Prostate gland (tissue), 2 donors: ENCODE measurements around the gene ERP44.

Experiments used
- POLR2AphosphoS5 ChIP-seq: sonication (generic); formaldehyde crosslinking; IDR thresholded peaks from one replicate; pipeline ENCODE4 v1.6.1; 2017; ENCODE audit warnings: antibody characterized with exemption
- TF ChIP-seq, protein P1 (sequence below), 4 experiments: fragments of 200-600 bp in 2 of 4; fragments of 450-650 bp in 2 of 4; sonication (generic) in 2 of 4; IDR thresholded peaks; 1 replicate in 3 of 4; 2 replicates in 1 of 4; pipeline ENCODE4 v1.5.1; 2016 to 2019; ENCODE audit warnings: antibody characterized with exemption in 4 of 4, mild to moderate bottlenecking in 2 of 4, moderate library complexity in 2 of 4

- TF ChIP-seq, protein P1, sequence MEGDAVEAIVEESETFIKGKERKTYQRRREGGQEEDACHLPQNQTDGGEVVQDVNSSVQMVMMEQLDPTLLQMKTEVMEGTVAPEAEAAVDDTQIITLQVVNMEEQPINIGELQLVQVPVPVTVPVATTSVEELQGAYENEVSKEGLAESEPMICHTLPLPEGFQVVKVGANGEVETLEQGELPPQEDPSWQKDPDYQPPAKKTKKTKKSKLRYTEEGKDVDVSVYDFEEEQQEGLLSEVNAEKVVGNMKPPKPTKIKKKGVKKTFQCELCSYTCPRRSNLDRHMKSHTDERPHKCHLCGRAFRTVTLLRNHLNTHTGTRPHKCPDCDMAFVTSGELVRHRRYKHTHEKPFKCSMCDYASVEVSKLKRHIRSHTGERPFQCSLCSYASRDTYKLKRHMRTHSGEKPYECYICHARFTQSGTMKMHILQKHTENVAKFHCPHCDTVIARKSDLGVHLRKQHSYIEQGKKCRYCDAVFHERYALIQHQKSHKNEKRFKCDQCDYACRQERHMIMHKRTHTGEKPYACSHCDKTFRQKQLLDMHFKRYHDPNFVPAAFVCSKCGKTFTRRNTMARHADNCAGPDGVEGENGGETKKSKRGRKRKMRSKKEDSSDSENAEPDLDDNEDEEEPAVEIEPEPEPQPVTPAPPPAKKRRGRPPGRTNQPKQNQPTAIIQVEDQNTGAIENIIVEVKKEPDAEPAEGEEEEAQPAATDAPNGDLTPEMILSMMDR (IDR thresholded peaks at IDR 0.05) = no peak
- TF ChIP-seq POLR2AphosphoS5 = no peak
These were observed 35.9 kb upstream of the ERP44 start for GRCh38 chr9:100134731-100135130.
